WI38 (cell line): ENCODE measurements around the gene TMEM178A.

ENCODE experiments used
- H3K4me3 ChIP-seq: 2 replicates; pipeline ENCODE4 v1.5.1; 2011; ENCODE audit warnings: low read depth, mild to moderate bottlenecking, control low read depth, low read length
- TF ChIP-seq, protein P1 (sequence below): IDR thresholded peaks from 2 replicates; pipeline ENCODE4 v1.5.1; 2012; ENCODE audit warnings: low read depth, mild to moderate bottlenecking, control low read depth, low read length

TMEM178A gene

DNA sequence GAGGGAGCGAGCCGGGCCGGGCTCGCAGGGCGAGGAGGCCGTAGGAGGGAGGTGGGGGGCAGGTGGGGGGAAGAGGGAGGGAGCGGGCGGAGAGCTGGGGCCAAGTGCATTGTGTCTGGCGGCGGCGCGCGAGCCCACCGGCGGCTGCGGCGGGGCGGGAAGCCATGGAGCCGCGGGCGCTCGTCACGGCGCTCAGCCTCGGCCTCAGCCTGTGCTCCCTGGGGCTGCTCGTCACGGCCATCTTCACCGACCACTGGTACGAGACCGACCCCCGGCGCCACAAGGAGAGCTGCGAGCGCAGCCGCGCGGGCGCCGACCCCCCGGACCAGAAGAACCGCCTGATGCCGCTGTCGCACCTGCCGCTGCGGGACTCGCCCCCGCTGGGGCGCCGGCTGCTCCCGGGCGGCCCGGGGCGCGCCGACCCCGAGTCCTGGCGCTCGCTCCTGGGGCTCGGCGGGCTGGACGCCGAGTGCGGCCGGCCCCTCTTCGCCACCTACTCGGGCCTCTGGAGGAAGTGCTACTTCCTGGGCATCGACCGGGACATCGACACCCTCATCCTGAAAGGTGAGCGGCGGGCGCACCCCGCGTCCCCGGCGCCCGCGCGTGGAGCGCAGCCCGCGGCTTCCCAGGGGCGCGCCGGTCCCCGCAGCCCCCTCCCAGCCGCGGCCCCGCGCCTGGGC lies at the start of gene TMEM178A:
Gene TMEM178A (plus strand): TSS at position 107 of the 680 bp plus-strand sequence. CDS start 58 bp downstream, at position 165.
- TF ChIP-seq, protein P1, sequence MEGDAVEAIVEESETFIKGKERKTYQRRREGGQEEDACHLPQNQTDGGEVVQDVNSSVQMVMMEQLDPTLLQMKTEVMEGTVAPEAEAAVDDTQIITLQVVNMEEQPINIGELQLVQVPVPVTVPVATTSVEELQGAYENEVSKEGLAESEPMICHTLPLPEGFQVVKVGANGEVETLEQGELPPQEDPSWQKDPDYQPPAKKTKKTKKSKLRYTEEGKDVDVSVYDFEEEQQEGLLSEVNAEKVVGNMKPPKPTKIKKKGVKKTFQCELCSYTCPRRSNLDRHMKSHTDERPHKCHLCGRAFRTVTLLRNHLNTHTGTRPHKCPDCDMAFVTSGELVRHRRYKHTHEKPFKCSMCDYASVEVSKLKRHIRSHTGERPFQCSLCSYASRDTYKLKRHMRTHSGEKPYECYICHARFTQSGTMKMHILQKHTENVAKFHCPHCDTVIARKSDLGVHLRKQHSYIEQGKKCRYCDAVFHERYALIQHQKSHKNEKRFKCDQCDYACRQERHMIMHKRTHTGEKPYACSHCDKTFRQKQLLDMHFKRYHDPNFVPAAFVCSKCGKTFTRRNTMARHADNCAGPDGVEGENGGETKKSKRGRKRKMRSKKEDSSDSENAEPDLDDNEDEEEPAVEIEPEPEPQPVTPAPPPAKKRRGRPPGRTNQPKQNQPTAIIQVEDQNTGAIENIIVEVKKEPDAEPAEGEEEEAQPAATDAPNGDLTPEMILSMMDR: no peak
- peak within 1 kb of the TSS; percentile 49 for H3K4me3 ChIP-seq

DNA sequence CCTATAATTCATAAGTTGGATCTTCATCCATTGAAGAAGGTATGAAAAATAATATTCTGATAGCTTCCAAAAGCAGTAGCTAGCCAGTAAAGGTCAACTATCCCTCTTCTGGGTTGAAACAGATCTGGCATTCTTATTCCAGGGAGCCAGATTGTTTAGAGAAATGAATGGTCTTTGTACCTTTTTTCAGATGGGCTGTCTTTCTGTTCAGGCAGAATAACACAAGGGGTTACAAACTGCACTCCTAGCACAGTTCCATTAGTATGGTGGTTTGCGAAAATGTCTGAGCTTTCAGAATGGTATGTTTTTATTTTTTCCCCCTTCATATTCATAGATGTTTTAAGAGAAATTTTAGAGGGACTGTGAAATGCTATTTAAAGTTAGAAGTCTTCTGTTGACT lies 47.5 kb upstream of the TMEM178A start:
- no peak overlapping the region for H3K4me3 ChIP-seq
- TF ChIP-seq, protein P1: no peak

DNA sequence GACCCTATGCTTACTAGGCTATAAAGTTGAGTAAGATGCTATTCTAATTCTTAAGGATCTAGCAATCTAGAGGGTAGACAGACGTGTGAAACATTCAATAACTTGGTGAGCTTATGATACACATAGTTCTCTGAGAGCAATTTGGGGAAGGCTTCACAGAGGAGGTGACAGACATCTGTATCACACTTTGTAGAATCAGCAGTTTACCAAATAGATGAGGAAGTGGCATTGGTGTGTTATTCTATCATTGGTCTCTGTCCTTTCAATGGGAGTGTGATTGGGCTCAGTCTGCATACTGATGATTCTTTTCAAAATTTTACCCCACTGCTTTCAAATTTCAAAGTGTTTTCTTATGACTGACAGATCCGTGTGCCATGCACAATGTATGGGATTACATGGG lies 47.0 kb upstream of the TMEM178A start:
- TF ChIP-seq, protein P1: no peak
- H3K4me3 ChIP-seq: no peak overlapping the region

DNA sequence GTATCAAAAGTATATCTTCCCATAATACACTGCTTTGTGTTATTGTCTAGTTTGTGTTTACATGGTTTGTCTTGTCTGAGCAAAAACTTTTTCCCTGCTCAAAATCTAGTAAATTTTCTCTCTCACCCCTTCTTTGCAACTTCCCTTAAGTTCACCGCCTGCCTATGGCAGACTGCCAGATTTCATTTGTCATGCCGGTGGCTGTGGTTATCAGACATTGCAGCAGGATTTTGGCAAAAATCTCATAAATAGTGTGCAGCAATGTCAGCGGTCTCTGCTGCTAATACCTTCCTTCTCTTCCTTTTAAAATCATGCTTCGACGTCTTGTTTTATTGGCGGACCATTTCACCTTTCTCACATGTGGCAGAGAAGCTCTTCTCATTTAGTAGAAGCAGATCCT lies 45.6 kb upstream of the TMEM178A start:
- TF ChIP-seq, protein P1: no peak
- no peak overlapping the region for H3K4me3 ChIP-seq

DNA sequence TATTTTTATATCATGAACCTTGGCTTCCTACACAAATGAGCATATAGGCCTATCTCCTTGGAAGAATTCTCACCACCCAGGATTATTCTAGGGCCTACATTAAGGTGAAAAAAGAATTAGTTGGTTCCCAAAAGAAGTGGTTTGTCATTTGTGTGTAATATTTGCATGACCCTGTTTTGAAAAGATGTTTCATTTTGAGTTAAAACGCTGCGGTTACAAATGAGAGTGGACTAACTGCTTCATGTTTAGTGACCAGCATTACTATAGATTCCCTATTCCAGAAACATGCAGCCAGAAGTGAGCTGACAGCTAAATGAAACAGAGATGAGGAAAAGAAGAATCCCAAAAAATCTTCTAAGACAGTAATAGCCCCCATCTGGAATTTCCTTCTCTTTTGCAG lies 44.1 kb upstream of the TMEM178A start:
- H3K4me3 ChIP-seq: no peak overlapping the region
- TF ChIP-seq, protein P1: no peak

DNA sequence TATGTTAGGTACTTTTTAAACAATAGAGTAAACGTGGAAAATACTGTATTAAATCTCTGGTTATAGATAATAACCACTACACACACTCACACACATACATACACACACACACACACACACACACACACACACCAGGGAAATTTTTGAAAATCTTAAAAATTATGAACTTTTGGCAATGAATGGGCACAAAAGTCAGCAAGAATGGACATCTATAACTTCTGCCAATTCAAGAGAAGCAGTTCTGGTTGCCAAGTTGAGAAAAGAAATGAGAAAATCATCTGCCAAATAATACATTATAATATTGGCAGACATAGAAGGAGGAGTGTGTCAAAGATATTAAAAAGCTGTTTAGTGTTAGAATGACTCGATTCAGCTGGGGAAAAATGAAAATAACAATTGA lies 42.9 kb upstream of the TMEM178A start:
- no peak overlapping the region for H3K4me3 ChIP-seq
- TF ChIP-seq, protein P1: no peak

DNA sequence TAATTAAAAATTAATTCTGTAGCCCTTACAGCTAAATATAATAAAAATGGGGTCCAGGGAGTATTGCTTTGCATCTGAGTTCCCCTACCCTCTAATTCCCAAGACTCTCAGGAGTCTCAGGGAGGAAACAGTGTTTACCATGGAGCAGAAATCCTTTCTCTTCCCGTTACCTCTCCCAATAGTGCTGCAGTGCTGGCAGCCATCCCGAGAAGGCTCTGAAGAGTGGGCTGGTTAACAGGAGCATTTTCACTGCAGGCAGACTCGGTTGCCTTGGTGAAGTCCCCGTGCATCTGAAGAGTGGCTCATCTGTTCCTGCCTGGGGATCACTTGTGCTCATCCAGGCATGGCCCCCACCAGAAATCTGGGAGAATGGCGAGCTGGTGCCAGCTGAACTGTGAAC lies 41.8 kb upstream of the TMEM178A start:
- TF ChIP-seq, protein P1: no peak
- no peak overlapping the region for H3K4me3 ChIP-seq
